GM18520 (cell line): Measurements from ENCODE around the gene BLCAP.
A peak's percentile ranks its signal among the peaks of the same experiment; 100 is the strongest.
"Not testable (repeated sequence)": the region's sequence is repeated elsewhere in the genome, so short reads cannot be mapped to it uniquely, and the experiment has no call there.

Experiments
- ATAC-seq: cut with Tn5 transposase; IDR thresholded peaks from one replicate; pipeline ENCODE4 v1.9.1; 2021; ENCODE audit not compliant: unreplicated experiment

The BLCAP gene, protein sequence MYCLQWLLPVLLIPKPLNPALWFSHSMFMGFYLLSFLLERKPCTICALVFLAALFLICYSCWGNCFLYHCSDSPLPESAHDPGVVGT

GRCh38 chr20:37527638-37528445 lies at the start of gene BLCAP:
BLCAP (minus strand) TSS chr20:37527876; CDS start chr20:37519174, 8,702 bp downstream.
- ATAC-seq, result peak; percentile 37

- not testable (repeated sequence) for ATAC-seq
Measured at GRCh38 chr20:37577436-37577835, 49.8 kb upstream of the BLCAP start.

GRCh38 chr20:37576911-37577310 lies 49.2 kb upstream of the BLCAP start:
- ATAC-seq, result no peak

DNA sequence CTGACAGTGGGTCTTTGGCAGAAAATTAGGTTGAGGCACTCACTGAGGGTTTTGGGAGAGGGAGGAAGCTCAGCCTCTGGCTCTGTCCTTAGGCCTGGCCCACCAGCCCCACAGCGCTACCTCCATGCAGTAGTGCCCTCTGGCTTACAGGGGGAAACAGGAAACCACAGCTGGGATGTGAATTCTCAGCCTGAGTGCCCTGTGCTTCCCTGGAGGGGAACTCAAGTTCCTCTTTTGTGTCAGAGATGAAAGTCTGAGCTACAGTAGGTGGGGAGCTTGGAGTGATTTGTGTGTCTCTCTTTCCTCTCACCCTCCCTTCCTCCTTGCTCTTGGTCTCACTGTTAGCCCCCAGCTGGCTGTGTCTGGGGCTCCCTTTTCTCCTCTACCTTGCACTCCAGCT lies 48.2 kb upstream of the BLCAP start:
- no peak for ATAC-seq

GRCh38 chr20:37574199-37574890 lies 46.7 kb upstream of the BLCAP start:
- no peak for ATAC-seq

DNA sequence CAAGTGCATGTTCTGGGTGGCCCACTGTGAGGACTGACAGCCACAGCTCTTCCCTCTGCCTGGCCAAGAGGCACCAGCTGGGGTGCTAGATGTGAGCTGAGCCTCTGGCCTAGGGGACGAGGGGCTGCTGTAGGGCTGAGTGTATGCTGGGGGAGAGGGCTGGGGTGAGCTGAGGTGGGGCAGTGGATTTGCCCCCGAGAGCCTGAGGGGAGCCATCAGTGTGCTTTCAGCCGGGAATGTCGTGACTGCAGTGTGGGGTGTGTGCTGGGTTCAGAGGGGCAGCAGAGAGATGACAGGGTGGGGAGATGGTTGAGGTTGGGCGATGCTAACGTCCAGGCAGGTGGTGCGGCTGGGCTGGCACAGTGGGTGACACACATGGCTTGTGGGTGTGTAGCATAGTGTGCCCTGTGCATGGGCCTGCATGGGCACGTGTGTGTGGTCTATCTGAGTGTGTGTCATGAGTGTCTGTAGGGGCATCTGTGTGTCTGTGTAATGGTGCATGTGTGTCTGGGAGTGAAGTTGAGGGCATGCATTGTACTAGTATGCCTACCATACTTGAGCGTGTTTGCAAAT lies 46.0 kb upstream of the BLCAP start:
- ATAC-seq, result no peak

- no peak for ATAC-seq
Measured at GRCh38 chr20:37571033-37571432, 43.4 kb upstream of the BLCAP start.

GRCh38 chr20:37570419-37570818 lies 42.7 kb upstream of the BLCAP start:
- no peak for ATAC-seq

- no peak for ATAC-seq
Measured at GRCh38 chr20:37567671-37568588, 40.3 kb upstream of the BLCAP start.

- no peak for ATAC-seq
Measured at GRCh38 chr20:37567331-37567665, 39.6 kb upstream of the BLCAP start.

DNA sequence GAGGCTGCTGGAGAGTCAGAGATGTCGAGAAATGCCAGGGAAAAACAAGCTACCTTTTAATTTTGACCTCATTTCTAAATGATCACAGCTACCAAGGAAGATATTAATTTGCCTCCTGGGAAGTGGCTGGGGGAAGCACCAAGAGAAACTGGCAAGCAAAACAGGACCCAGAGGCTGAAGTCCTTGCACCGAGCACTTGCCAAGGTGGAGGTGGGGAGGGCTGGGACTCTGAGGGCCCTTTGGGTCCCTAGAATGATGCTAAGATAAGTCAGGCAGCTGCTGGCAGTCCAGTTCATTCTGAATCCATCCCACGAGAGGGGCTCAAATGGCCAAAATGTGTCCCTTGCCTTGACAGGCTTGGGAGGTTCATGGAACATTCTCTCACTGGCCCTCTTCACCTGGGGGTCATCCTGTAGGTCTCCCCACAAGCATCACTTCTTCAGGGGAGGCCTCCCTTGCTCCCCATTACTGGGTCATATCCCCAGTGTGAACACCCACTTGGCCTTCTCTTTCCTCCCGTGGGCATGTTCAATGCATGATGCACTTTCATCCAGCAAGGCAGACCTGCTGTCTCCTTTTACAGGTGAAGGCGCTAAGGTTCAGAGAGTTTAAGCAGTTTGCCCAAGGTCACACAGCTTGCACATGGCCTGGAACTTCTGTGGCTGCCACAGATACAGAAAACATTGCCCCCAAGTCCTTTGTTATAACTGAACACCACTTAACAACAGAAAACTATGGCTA lies 39.1 kb upstream of the BLCAP start:
- no peak for ATAC-seq

GRCh38 chr20:37565134-37565811 lies 37.6 kb upstream of the BLCAP start:
- no peak for ATAC-seq

DNA sequence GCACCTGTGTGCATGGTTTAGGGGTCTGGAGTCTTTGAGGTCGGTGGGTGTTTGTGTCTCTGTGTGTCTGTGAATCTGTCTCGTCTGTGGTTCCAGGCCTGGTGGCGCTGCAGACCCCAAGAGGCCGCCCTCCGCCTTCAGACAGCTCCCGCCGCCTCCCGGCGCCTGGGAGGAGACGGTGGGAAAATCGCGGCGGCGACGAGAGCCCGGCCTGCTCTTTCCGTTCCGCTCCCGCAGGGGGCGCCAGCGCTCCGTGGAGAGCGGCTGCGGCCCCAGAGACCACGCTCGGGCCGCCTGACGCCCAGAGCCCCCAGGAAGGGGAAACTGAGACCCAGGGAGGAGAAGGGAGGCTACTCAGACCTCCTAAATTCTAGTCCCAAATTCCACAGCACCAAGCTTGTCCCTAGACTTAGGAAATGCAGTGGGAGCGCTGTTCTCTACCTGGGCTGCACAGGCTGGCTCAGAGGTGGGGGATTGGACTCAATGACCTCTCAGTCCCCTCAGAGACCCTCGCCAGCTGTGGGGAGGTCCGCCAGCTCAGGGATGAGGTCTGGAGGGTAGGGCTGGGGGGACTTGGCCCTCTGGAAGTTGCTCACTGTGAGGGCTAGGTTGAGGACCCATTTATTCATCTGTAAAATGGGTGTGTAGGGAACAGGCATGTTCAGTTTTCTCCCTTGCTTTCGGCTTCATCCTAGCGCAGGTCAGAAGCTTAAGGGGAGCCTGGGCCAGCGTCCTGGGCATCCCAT lies 36.9 kb upstream of the BLCAP start:
- ATAC-seq, result no peak

- ATAC-seq, result no peak
Measured at GRCh38 chr20:37564016-37564387, 36.3 kb upstream of the BLCAP start.

DNA sequence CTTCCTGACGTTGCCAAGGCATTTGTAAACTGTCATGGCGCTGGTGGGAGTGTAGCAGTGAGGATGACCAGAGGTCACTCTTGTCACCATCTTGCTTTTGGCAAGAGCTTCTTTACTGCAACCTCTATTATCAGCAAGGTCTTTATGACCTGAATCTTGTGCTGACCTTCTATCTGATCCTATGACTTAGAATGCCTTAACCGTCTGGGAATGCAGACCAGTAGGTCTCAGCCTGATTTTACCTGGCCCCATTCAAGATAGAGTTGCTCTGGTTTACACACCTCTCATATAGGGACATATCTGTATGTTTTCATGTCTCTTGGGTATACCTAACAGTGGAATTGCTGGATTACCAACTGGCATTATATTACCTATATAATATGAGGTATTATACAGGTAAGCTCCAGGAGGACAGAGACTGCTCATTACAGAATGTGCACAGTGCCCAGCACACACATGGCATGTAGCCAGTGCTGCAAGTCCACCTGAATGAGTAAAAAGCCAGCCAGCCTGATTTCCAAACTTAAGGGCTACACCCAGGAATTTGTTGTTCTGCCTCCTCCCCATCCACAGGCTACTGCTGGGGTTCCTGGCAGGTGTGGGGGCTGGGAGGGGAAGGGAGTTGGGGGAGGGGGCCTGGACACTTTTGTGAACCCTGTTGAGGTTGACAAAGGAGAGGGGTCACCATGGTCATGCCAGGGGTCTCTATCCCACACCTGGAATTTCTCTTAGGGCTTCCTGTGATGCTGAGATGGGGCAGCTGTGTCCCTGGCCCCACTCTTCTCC lies 35.2 kb upstream of the BLCAP start:
- ATAC-seq, result no peak

DNA sequence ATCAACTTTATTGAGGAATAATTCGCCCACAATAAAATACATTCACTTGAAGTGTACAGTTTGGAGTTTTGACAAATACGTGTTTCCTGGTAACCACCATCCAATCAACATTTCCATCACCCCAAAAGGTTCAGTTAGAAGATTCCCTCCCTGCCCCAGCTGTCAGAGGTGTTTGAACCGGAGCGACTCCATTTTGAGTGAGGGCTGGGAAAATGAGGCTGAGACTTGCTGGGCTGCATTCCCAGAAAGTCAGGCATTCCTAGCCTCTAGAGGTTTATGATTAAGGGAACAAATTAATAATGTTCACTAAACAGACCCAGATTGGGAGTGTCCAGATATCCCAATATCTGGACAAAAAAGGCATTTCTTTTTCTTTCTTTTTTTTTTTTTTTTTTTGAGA lies 33.0 kb upstream of the BLCAP start:
- ATAC-seq, result no peak

- no peak for ATAC-seq
Measured at GRCh38 chr20:37559312-37560027, 31.8 kb upstream of the BLCAP start.

- ATAC-seq, result no peak
Measured at GRCh38 chr20:37558779-37559178, 31.1 kb upstream of the BLCAP start.
